Neural cell (in vitro differentiated cells): ENCODE data around the gene LGALS3BP. TPM values are rescaled to one million over a fixed set of nuclear protein-coding genes. Genes with fewer than 3 reads are reported as not detected.

ENCODE experiments used
- H2AFZ ChIP-seq: fragments of 200-600, 300-800 bp; sonication (generic), shearing (Covaris generic); 2 replicates; pipeline ENCODE4 v1.6.0; 2014; ENCODE audit warnings: low read depth, mild to moderate bottlenecking, antibody characterized with exemption, low read length, moderate library complexity
- H3F3A ChIP-seq: fragments of 200-600 bp; shearing (Covaris generic); 2 replicates; pipeline ENCODE4 v1.6.1; 2016; ENCODE audit warnings: mild to moderate bottlenecking, moderate library complexity, mixed read lengths, antibody characterized with exemption, low read length; ENCODE audit not compliant: insufficient read depth, poor library complexity, severe bottlenecking
- H3K27ac ChIP-seq: fragments of 200-600, 300-800 bp; sonication (generic), shearing (Covaris generic); 2 replicates; pipeline ENCODE4 v1.5.1; 2014; ENCODE audit warnings: mild to moderate bottlenecking, low read length, moderate library complexity
- H3K27me3 ChIP-seq: fragments of 300-800, 200-600 bp; sonication (generic), shearing (Covaris generic); 2 replicates; pipeline ENCODE4 v1.6.0; 2014; ENCODE audit warnings: mild to moderate bottlenecking, low read depth, low read length, moderate library complexity; ENCODE audit not compliant: insufficient read depth
- H3K36me3 ChIP-seq: fragments of 300-800, 200-600 bp; sonication (generic), shearing (Covaris generic); 2 replicates; pipeline ENCODE4 v1.5.1; 2014; ENCODE audit warnings: mild to moderate bottlenecking, antibody characterized with exemption, low read length, moderate library complexity; ENCODE audit not compliant: insufficient read depth
- H3K4me2 ChIP-seq: fragments of 300-800, 200-600 bp; sonication (generic), shearing (Covaris generic); 2 replicates; pipeline ENCODE4 v1.6.0; 2014; ENCODE audit warnings: mild to moderate bottlenecking, low read length
- H3K4me3 ChIP-seq: fragments of 300-800, 200-600 bp; sonication (generic), shearing (Covaris generic); 2 replicates; pipeline ENCODE4 v1.5.1; 2014; ENCODE audit warnings: mild to moderate bottlenecking, low read length, moderate library complexity
- H3K79me2 ChIP-seq: fragments of 200-600 bp; shearing (Covaris generic); replicated peaks from 2 replicates; pipeline ENCODE4 v1.6.0; 2014; ENCODE audit warnings: mild to moderate bottlenecking, low read length, moderate library complexity; ENCODE audit not compliant: insufficient read depth
- H3K9ac ChIP-seq: fragments of 300-800, 200-600 bp; sonication (generic), shearing (Covaris generic); 2 replicates; pipeline ENCODE4 v1.6.1; 2016; ENCODE audit warnings: mild to moderate bottlenecking, low read length, mixed read lengths
- H3K9me2 ChIP-seq: fragments of 200-600 bp; shearing (Covaris generic); 2 replicates; pipeline ENCODE4 v1.6.1; 2016; ENCODE audit warnings: mild to moderate bottlenecking, low read length, mixed read lengths; ENCODE audit not compliant: insufficient read depth
- H3K9me3 ChIP-seq: fragments of 200-600, 300-800 bp; sonication (generic), shearing (Covaris generic); 2 replicates; pipeline ENCODE4 v1.6.1; 2016; ENCODE audit warnings: mild to moderate bottlenecking, mixed run types, low read length, moderate library complexity, mixed read lengths
- H4K20me1 ChIP-seq: fragments of 200-600 bp; shearing (Covaris generic); 2 replicates; pipeline ENCODE4 v1.6.1; 2016; ENCODE audit warnings: mild to moderate bottlenecking, mixed run types; ENCODE audit not compliant: insufficient read depth
- EP300 ChIP-seq: fragments of 450-650 bp; conservative IDR thresholded peaks from 2 replicates; pipeline ENCODE4 v1.6.1; 2014; ENCODE audit warnings: antibody characterized with exemption, mild to moderate bottlenecking, moderate library complexity; ENCODE audit not compliant: poor library complexity, severe bottlenecking
- EZH2 ChIP-seq: fragments of 200-600, 300-800 bp; shearing (Covaris generic), sonication (generic); IDR thresholded peaks from 2 replicates; pipeline ENCODE4 v1.6.1; 2014; ENCODE audit warnings: antibody characterized with exemption, low read length, borderline replicate concordance, mild to moderate bottlenecking; ENCODE audit not compliant: insufficient read depth, poor library complexity, severe bottlenecking
- MXI1 ChIP-seq: fragments of 450-650 bp; conservative IDR thresholded peaks from 2 replicates; pipeline ENCODE4 v1.6.1; 2014; ENCODE audit warnings: antibody characterized with exemption, mild to moderate bottlenecking; ENCODE audit not compliant: poor library complexity, severe bottlenecking
- POLR2AphosphoS5 ChIP-seq: IDR thresholded peaks from 2 replicates; pipeline ENCODE4 v1.6.1; 2012
- RAD21 ChIP-seq: fragments of 450-650 bp; conservative IDR thresholded peaks from 2 replicates; pipeline ENCODE4 v1.6.1; 2014; ENCODE audit warnings: antibody characterized with exemption, mild to moderate bottlenecking, moderate library complexity
- SMC3 ChIP-seq: fragments of 450-650 bp; conservative IDR thresholded peaks from 2 replicates; pipeline ENCODE4 v1.6.1; 2014; ENCODE audit warnings: antibody characterized with exemption, mild to moderate bottlenecking, moderate library complexity; ENCODE audit not compliant: poor library complexity
- TAF1 ChIP-seq: IDR thresholded peaks from 2 replicates; pipeline ENCODE4 v1.6.1; 2012; ENCODE audit warnings: low read depth
- polyA plus RNA-seq: library from polyadenylated mRNA; depleted of rRNA; stranded (reverse); fragments of >200 nt; gene quantifications from 2 replicates; pipeline ENCODE4 v1.2.3, GENCODE V29; 2014
- TF ChIP-seq, protein P1 (sequence below): fragments of 450-650 bp; IDR thresholded peaks from 2 replicates; pipeline ENCODE4 v1.5.1; 2014; ENCODE audit warnings: antibody characterized with exemption, mild to moderate bottlenecking, moderate library complexity; ENCODE audit not compliant: poor library complexity, severe bottlenecking
- TF ChIP-seq, protein P2 (sequence below): IDR thresholded peaks from 2 replicates; pipeline ENCODE4 v1.6.1; 2012; ENCODE audit warnings: borderline replicate concordance

LGALS3BP gene
- polyA plus RNA-seq, 1 donor from 2014 or later = 5.4 TPM

DNA sequence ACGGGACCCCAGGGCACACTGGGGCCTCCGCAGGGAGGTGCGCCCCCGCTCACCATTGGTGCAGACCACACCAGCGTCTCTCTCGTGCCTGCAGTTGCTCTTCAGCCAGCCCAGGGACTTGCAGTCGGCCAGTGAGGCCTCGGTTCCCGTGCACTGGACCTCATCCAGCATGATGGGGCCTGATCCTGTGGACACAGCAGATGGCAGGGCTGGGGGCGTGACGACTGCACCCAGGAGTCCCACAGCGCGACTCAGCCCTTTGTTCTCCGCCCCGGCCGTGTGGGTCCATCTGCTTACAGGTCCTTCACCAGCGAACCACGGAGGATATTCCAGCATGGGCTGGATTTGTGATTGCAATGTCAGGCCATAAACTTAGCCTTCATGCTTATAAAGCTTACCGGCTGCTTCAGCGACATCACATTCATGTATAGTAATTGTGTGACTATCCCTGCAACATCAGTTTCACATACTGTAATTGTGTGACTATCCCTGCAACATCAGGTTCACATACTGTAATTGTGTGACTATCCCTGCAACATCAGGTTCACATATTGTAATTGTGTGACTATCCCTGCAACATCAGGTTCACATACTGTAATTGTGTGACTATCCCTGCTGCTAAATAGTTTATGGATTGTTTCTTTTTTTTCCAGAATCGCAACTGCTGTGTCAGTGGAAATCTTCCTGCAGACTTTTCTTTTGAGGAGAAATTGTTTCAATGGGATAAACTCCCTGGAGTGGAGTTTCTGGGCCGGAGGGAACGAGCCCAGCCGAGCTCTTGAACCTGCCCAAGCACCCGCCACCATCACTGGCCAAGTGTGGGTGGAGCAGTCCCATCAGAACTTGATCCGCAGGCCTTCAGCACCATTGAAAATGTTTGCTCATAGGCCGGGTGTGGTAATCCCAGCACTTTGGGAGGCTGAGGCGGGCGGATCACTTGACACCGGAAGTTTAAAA lies 4.8 kb downstream of the LGALS3BP start:
- Histone ChIP-seq H3K4me3 (no peak overlapping the region), H3K4me2 (no peak overlapping the region), H2AFZ (no peak overlapping the region)

DNA sequence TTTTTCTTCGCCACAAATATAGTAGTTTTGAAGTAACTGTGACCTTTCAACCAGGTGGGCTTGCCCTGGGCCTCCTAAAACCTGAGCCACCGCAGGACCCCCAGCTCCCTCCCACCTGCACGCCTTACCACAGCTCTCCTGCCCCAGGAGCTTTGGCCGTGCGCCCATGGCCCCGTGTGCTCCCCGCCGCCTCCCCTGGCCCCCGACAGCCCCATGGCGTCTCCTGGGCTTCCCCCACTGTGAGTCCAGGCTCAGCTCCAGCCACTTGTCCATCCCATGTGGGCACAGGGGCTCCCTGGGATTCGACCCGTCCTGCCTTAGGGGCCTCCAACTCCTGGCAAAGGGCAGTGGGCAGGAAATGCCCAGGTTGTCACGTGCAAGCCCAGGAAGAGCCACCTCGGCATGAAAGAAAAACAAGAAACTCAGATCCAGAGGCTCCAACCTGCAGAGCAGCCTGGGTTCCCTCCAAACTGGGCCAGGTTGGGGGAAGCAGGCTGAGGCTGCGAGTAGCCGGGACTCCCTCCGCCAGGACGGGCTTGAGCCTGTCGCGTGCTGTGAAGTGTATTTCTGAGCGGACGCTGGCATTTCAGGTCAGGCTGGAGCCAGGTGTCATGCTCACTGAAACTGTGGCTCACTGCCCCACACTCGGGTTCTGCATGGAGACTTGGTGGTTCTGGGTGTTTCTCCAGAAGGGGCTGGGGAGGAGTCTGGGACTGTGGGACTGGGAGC lies 5.8 kb downstream of the LGALS3BP start:
- Histone ChIP-seq H3K9ac (no peak overlapping the region), H3K79me2 (no peaks in the 10 kb centered on the region), H2AFZ (no peak overlapping the region), H4K20me1 (no peaks in the 10 kb centered on the region), H3K27ac (no peak overlapping the region), H3K4me3 (no peak overlapping the region), H3K27me3 (no peaks in the 10 kb centered on the region), H3F3A (no peaks in the 10 kb centered on the region), H3K36me3 (no peaks in the 10 kb centered on the region), H3K9me2 (no peaks in the 10 kb centered on the region), H3K4me2 (no peak overlapping the region), H3K9me3 (no peaks in the 10 kb centered on the region)
- no peak for TF ChIP-seq TAF1
- no peak for TF ChIP-seq POLR2AphosphoS5
- TF ChIP-seq, protein P1, sequence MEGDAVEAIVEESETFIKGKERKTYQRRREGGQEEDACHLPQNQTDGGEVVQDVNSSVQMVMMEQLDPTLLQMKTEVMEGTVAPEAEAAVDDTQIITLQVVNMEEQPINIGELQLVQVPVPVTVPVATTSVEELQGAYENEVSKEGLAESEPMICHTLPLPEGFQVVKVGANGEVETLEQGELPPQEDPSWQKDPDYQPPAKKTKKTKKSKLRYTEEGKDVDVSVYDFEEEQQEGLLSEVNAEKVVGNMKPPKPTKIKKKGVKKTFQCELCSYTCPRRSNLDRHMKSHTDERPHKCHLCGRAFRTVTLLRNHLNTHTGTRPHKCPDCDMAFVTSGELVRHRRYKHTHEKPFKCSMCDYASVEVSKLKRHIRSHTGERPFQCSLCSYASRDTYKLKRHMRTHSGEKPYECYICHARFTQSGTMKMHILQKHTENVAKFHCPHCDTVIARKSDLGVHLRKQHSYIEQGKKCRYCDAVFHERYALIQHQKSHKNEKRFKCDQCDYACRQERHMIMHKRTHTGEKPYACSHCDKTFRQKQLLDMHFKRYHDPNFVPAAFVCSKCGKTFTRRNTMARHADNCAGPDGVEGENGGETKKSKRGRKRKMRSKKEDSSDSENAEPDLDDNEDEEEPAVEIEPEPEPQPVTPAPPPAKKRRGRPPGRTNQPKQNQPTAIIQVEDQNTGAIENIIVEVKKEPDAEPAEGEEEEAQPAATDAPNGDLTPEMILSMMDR = no peak
- TF ChIP-seq RAD21 = no peak
- no peak for TF ChIP-seq MXI1
- TF ChIP-seq, protein P2, sequence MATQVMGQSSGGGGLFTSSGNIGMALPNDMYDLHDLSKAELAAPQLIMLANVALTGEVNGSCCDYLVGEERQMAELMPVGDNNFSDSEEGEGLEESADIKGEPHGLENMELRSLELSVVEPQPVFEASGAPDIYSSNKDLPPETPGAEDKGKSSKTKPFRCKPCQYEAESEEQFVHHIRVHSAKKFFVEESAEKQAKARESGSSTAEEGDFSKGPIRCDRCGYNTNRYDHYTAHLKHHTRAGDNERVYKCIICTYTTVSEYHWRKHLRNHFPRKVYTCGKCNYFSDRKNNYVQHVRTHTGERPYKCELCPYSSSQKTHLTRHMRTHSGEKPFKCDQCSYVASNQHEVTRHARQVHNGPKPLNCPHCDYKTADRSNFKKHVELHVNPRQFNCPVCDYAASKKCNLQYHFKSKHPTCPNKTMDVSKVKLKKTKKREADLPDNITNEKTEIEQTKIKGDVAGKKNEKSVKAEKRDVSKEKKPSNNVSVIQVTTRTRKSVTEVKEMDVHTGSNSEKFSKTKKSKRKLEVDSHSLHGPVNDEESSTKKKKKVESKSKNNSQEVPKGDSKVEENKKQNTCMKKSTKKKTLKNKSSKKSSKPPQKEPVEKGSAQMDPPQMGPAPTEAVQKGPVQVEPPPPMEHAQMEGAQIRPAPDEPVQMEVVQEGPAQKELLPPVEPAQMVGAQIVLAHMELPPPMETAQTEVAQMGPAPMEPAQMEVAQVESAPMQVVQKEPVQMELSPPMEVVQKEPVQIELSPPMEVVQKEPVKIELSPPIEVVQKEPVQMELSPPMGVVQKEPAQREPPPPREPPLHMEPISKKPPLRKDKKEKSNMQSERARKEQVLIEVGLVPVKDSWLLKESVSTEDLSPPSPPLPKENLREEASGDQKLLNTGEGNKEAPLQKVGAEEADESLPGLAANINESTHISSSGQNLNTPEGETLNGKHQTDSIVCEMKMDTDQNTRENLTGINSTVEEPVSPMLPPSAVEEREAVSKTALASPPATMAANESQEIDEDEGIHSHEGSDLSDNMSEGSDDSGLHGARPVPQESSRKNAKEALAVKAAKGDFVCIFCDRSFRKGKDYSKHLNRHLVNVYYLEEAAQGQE = no peak
- no peak for TF ChIP-seq SMC3
- TF ChIP-seq EP300 = no peak
- TF ChIP-seq EZH2 = no peak

More for the DNA sequence above, 4.8 kb downstream of the LGALS3BP start:
- Histone ChIP-seq H4K20me1 (no peaks in the 10 kb centered on the region), H3K9me2 (no peaks in the 10 kb centered on the region), H3K79me2 (no peaks in the 10 kb centered on the region), H3K9me3 (no peaks in the 10 kb centered on the region), H3K36me3 (no peaks in the 10 kb centered on the region), H3K27ac (no peak overlapping the region), H3K9ac (no peak overlapping the region), H3K27me3 (no peaks in the 10 kb centered on the region), H3F3A (no peaks in the 10 kb centered on the region)
- TF ChIP-seq EZH2 (no peak), POLR2AphosphoS5 (no peak), SMC3 (no peak), RAD21 (no peak), MXI1 (no peak)
- TF ChIP-seq, protein P2 = no peak
